GM21619 (cell line): ENCODE data around the gene LAG3.

ENCODE experiments used
- ATAC-seq: cut with Tn5 transposase; IDR thresholded peaks from one replicate; pipeline ENCODE4 v1.9.1; 2021; ENCODE audit not compliant: unreplicated experiment

Gene LAG3

DNA sequence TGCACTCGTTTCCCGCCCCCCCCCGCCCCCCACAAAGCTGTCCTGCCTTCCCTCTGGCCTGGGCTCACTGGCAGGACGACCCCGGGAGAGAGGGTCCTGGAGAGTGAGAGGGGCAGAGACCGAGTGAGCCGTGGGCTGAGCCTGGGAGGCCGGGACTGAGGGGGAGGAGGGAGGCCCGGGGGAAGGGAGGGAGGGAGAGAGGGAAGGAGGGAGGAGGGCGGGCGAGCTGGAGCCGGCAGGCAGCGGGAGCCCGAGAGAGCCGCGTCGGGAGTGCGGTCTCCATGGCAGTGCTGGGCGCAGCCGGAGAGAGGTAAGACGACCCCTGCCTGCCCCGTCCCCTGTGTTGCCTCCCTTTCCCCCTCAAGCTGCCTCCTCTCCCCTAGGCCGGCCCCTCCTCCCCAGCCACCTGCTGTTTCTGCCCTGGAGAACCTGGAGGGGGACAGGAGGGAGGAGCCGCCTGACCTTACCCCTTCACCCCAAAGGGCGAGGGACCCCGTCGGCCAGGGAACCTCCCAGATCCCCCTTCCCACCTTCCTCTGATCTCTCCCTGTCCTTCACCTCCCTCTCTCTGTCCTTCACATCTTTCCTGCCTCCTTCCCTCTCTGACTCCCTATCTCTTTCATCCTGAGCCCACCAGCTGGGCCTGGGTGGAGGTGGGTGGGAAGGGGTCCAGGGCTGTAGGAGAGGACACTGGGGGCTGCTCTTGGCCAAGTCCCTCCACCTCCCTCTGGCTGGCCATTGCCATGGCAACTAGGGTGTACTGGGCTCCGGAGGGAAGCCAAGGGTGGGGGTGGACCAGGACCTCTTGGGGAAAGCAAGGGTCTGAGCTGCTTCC lies 49.5 kb downstream of the LAG3 start, which contains the start of gene GPR162:
TSS of gene GPR162 (plus strand) at position 231 of the 835 bp plus-strand sequence. CDS start 2,078 bp downstream, outside the sequence.
- ATAC-seq = no peak

- no peak for ATAC-seq
Observed at GRCh38 chr12:6822426-6823135, 50.3 kb downstream of the LAG3 start.

DNA sequence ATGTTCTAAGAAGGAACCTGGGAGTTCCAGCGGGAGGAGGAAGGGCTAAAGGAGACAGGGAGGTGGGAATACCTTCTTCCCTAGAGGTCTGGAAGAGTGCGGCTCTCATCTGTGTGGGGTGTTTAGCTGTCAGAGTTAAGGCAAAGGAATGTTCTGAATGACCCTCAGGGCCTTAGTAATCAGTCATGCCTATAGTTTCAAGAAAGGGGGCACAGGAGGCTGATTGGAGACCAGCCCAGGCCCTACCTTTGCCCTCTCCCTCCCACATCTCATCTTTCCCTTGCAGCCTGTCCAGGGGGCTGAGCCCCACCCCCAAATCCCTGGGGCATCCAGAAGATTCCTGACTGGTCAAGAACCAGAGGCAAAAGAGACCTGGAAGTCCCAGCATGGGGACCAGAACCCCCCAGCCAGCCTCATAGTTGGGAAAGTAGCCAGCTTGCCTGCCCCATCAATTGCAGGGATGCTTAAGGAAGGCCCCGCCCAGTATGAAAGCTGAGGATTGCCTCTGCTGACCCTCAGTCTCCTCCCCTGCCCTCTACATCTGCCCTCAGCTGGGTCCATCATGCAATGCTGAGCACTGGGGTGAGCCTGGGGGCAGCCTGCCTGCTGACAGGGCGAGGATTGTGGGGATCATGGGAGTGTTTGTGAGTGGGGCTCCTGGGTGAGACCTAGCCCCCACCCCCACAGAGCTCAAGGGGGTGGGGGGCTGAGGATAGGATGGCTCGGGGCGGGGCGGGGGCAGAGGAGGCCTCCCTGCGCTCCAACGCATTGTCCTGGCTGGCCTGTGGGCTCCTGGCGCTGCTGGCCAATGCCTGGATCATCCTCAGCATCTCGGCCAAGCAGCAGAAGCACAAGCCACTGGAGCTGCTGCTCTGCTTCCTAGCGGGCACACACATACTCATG lies 51.1 kb downstream of the LAG3 start:
- no peak for ATAC-seq

DNA sequence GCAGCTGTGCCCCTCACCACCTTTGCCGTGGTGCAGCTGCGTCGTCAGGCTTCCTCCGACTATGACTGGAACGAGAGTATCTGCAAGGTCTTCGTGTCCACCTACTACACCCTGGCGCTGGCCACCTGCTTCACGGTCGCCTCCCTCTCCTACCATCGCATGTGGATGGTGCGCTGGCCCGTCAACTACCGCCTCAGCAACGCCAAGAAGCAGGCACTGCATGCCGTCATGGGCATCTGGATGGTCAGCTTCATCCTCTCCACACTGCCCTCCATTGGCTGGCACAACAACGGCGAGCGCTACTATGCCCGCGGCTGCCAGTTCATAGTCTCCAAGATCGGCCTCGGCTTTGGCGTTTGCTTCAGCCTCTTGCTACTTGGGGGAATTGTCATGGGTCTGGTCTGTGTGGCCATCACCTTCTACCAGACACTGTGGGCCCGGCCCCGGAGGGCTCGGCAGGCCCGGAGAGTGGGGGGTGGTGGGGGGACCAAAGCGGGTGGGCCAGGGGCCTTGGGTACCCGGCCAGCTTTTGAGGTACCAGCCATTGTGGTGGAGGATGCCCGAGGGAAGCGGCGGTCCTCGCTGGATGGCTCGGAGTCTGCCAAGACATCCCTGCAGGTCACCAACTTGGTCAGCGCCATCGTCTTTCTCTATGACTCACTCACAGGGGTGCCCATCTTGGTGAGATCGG lies 51.9 kb downstream of the LAG3 start:
- ATAC-seq = no peak

DNA sequence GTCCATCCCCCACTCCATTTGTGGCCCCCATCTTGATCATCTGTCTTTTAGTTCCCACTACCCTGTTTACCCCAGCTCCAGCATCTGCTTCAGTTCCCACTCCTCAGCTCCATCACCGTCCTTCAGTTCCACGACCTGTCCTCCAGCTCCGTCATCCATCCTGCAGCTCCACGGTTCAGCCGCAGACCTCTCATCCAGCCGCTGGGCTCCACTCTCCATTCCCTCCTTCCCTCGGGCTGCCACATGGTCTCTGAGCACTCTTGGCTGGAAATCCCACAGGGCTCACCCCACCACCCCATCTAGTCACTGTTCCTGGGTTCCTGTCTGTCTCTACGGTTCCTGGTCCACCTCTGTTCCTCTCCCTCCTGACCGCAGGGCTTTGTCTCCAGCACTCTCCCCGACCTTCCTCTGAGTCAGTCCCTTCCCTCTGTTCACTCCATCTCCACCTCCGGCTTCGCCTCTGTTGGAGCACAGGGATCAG lies 52.6 kb downstream of the LAG3 start:
- ATAC-seq = no peak

DNA sequence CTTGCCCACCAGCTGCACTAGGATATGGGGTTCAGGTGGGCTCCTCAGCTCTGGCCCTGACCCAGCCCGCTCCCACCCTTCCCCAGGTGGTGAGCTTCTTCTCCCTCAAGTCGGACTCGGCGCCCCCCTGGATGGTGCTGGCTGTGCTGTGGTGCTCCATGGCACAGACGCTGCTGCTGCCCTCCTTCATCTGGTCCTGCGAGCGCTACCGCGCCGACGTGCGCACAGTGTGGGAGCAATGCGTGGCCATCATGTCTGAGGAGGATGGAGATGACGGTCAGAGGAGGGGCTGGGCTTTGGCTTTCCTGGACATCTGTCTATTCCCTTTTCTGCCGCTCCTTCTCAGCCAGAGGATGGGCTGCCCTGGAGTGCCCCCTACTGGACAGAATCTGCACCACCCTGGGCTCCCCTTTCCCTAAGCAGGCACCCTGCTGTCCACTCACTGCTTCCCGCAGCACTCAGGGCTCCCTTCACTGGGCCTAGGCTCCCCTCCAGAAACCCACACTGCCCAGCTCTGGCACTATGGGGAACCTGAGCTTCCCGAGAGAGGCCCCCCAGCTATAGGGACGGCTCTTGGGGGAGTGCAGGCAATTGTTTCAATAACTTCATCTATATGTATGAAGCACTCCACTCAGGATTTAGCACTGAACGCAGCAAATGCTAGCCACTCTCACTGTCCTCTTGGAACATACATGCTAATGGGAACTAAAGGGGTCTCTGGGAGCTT lies 53.2 kb downstream of the LAG3 start:
- no peak for ATAC-seq

- no peak for ATAC-seq
Observed at GRCh38 chr12:6826125-6826733, 53.9 kb downstream of the LAG3 start.

GRCh38 chr12:6826734-6827436 lies 54.6 kb downstream of the LAG3 start:
- no peak for ATAC-seq

DNA sequence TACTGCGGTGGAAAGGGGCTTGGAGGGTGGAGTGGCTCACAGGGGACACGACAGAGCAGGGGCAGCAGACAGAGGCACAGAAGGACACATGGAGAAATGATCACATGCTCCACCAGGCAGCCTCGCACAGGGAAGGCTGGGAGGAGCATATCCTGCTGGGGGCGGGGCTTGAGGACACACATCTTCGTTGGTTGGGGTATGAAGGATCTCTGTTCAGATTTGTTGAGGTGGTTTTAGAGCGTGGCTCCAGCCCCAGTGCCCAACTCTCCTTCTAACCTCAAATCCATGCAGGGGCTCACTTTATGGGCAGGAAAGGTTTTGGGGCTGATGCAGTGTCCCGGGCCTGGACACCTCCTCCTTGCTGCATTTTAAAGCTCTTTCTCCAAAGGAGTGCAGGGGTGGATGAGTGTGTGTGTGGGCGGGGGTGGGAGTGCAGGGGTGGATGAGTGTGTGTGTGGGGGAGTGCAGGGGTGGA lies 55.2 kb downstream of the LAG3 start:
- no peak for ATAC-seq
